AG04449 (cell line): Measurements from ENCODE around the gene YPEL5.

Experiments
- CTCF ChIA-PET: fragments of 350-600 bp; formaldehyde crosslinking; extraction: SDS; loops from one replicate; lab custom pipeline; 2021; ENCODE audit warnings: antibody characterized with exemption; lab: Yijun Ruan, JAX
- POLR2A ChIA-PET: fragments of 400-600, 350-600 bp; formaldehyde crosslinking; extraction: SDS; loops from one replicate; lab custom pipeline; 2020; ENCODE audit warnings: antibody characterized with exemption, inconsistent platforms; lab: Yijun Ruan, JAX
- DNase-seq: peaks from one replicate; pipeline ENCODE4 v3.0.0-alpha.2; 2010; ENCODE audit warnings: low read depth, low spot score
- H3K4me3 ChIP-seq: 2 replicates; pipeline ENCODE4 v1.5.1; 2011; ENCODE audit warnings: low read depth, mild to moderate bottlenecking, control low read depth, low read length
- CTCF ChIP-seq: IDR thresholded peaks from one replicate; pipeline ENCODE4 v1.5.1; 2011; ENCODE audit warnings: mild to moderate bottlenecking, moderate library complexity, low read length, control low read depth, inconsistent platforms; ENCODE audit not compliant: insufficient read depth; ENCODE audit errors: missing control alignments

The YPEL5 gene

GRCh38 chr2:30134582-30134981, 12.2 kb upstream of the YPEL5 start:
- ChIA-PET CTCF (interaction anchor here (0.7 to 3.8 kb wide), 4 partner anchors 12 to 580 kb away, joined by 3 to 14 read pairs (median 4); no protein-coding TSS in a partner anchor), POLR2A (interaction anchor here (1.4 kb wide), 1 partner anchor 12 kb away, joined by 3 read pairs; the partner anchor contains the start of gene YPEL5)
- no peak for TF ChIP-seq CTCF
- no peak for DNase-seq
- no peak overlapping the region for H3K4me3 ChIP-seq

- TF ChIP-seq CTCF: no peak
These were observed 11.3 kb upstream of the YPEL5 start for GRCh38 chr2:30135541-30135940.

GRCh38 chr2:30136764-30137444, 9.9 kb upstream of the YPEL5 start:
- CTCF ChIA-PET: interaction anchor here (1.4 to 3.8 kb wide), 2 partner anchors 9 to 20 kb away, joined by 4 to 14 read pairs; partner anchors contain the start of gene YPEL5
- no peak overlapping the region for H3K4me3 ChIP-seq
- no peak for DNase-seq
- POLR2A ChIA-PET: no interaction called here
- TF ChIP-seq CTCF: no peak

More at GRCh38 chr2:30135541-30135940, 11.3 kb upstream of the YPEL5 start:
- no peak for DNase-seq
- ChIA-PET POLR2A (interaction anchor here (1.4 kb wide), 1 partner anchor 11 kb away, joined by 3 read pairs; the partner anchor contains the start of gene YPEL5), CTCF (interaction anchor here (0.6 to 3.8 kb wide), 7 partner anchors 10 to 43 kb away, joined by 3 to 14 read pairs (median 3); no protein-coding TSS in a partner anchor)
- H3K4me3 ChIP-seq: no peak overlapping the region

GRCh38 chr2:30139131-30139870, 7.5 kb upstream of the YPEL5 start:
- DNase-seq: no peak
- no peak overlapping the region for H3K4me3 ChIP-seq
- TF ChIP-seq CTCF: no peak
- CTCF ChIA-PET: interaction anchor here (1.0 kb wide), 1 partner anchor 9 kb away, joined by 3 read pairs; no protein-coding TSS in a partner anchor
- POLR2A ChIA-PET: no interaction called here

GRCh38 chr2:30141136-30141535, 5.7 kb upstream of the YPEL5 start:
- ChIA-PET POLR2A (no interaction called here), CTCF (interaction anchor here (1.4 kb wide), 1 partner anchor 570 kb away, joined by 4 read pairs; no protein-coding TSS in a partner anchor)
- H3K4me3 ChIP-seq: no peak overlapping the region
- no peak for DNase-seq
- no peak for TF ChIP-seq CTCF
